ENCODE data around the gene BCL6B. TPM values are rescaled to one million over a fixed set of nuclear protein-coding genes. Genes with fewer than 3 reads are reported as not detected.

BCL6B gene
- total RNA-seq, 2 donors from 2014 or later: 6.1 to 9.2 TPM

- peak overlapping the region; percentile 72 to 95 for H3K4me3 ChIP-seq
- peak overlapping the region; percentile 93 to 97 for H3K27ac ChIP-seq
- H3K27me3 ChIP-seq: no peaks in the 10 kb centered on the region
- H3K9me3 ChIP-seq: no peaks in the 10 kb centered on the region
- peaks cover 0 to 73% of the 10 kb centered on the region in 2 donors for H3K4me1 ChIP-seq
- peaks cover 7% of the 10 kb centered on the region for H3K36me3 ChIP-seq
- DNase-seq (ENCODE audit: low spot score): no peak
- TF ChIP-seq CTCF (IDR thresholded peaks at IDR 0.05): no peak
Measured at GRCh38 chr17:7014995-7015958, 7.6 kb upstream of the BCL6B start.

- no peak for DNase-seq (ENCODE audit: low spot score)
- peaks cover 0 to 67% of the 10 kb centered on the region in 2 donors for H3K4me1 ChIP-seq
- H3K36me3 ChIP-seq: peaks cover 7% of the 10 kb centered on the region
- no peaks in the 10 kb centered on the region for H3K27me3 ChIP-seq
- TF ChIP-seq CTCF (IDR thresholded peaks at IDR 0.05): no peak
- H3K9me3 ChIP-seq: no peaks in the 10 kb centered on the region
- no peak overlapping the region for H3K4me3 ChIP-seq
- peak overlapping the region; percentile 93 to 97 for H3K27ac ChIP-seq
Measured at GRCh38 chr17:7016418-7016817, 6.4 kb upstream of the BCL6B start.

- no peaks in the 10 kb centered on the region for H3K27me3 ChIP-seq
- H3K4me3 ChIP-seq: peak overlapping the region in 1 of 2 donors; percentile 58
Measured at GRCh38 chr17:7016886-7017826, 5.7 kb upstream of the BCL6B start.

GRCh38 chr17:7017827-7018200 is 5.0 kb upstream of the BCL6B start:
- Histone ChIP-seq H3K4me1 (peaks cover 0 to 76% of the 10 kb centered on the region in 2 donors), H3K27me3 (peaks cover 0 to 5% of the 10 kb centered on the region in 2 donors), H3K36me3 (peaks cover 7% of the 10 kb centered on the region), H3K27ac (peak overlapping the region; percentile 85 to 87), H3K9me3 (no peaks in the 10 kb centered on the region), H3K4me3 (peak overlapping the region in 1 of 2 donors; percentile 58)
- no peak for DNase-seq (ENCODE audit: low spot score)
- no peak for TF ChIP-seq CTCF (IDR thresholded peaks at IDR 0.05)

More at GRCh38 chr17:7016886-7017826, 5.7 kb upstream of the BCL6B start:
- Histone ChIP-seq H3K36me3 (peaks cover 7% of the 10 kb centered on the region), H3K27ac (peak overlapping the region; percentile 87 to 93), H3K9me3 (no peaks in the 10 kb centered on the region), H3K4me1 (peaks cover 0 to 70% of the 10 kb centered on the region in 2 donors)
- no peak for DNase-seq (ENCODE audit: low spot score)
- no peak for TF ChIP-seq CTCF (IDR thresholded peaks at IDR 0.05)

GRCh38 chr17:7018331-7018964 is 4.4 kb upstream of the BCL6B start:
- Histone ChIP-seq H3K36me3 (peaks cover 7% of the 10 kb centered on the region), H3K4me1 (peaks cover 0 to 72% of the 10 kb centered on the region in 2 donors), H3K9me3 (no peaks in the 10 kb centered on the region), H3K4me3 (peak overlapping the region; percentile 58 to 60), H3K27ac (peak overlapping the region; percentile 85 to 87), H3K27me3 (peaks cover 0 to 5% of the 10 kb centered on the region in 2 donors)
- TF ChIP-seq CTCF (IDR thresholded peaks at IDR 0.05): no peak
- DNase-seq (ENCODE audit: low spot score): peak; percentile 80
